Astrocyte of the hippocampus (primary cell): ENCODE data around the gene SUCLG1.

Source experiments
- DNase-seq: peaks from one replicate; pipeline ENCODE4 v3.0.0; 2011; ENCODE audit warnings: low read depth, low spot score

The SUCLG1 gene

DNA sequence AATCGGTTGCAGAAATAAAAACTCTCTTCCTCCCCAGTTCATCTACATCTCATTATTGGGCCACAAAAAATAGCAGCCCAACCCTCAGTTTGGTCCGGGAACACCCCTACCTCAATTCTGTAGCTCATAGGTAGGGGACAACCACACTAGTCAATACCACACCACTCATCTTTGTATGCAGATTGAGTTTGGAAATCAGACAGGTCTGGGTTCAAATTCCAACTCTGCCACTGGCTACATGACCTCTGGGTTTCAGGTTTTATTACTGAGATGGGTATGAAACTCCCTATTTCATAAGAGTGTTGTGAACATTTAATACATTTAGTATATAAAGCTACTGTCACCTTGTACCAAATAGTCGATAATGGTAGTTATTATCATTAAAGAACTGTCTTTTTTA is 2.2 kb upstream of the SUCLG1 start:
- no peak for DNase-seq

DNA sequence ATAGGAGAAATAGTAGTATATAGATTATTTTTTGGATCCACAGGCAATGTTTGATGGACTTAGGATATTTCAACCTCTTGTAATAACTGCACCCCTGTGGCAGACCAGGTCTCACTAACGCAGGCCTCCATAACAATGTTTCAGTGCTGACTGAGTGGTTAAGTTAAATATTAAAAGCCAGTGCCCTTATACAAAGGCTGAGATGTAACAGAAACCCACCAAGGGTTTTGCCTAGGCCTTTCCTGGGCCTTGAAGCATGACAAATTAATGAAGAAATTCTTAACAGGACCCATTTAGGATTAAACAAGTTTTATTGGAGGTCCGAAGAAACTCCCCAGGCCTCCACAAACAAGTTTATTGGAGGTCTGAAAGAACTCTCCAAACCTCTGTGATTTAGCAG is 1.6 kb upstream of the SUCLG1 start:
- DNase-seq, result no peak

DNA sequence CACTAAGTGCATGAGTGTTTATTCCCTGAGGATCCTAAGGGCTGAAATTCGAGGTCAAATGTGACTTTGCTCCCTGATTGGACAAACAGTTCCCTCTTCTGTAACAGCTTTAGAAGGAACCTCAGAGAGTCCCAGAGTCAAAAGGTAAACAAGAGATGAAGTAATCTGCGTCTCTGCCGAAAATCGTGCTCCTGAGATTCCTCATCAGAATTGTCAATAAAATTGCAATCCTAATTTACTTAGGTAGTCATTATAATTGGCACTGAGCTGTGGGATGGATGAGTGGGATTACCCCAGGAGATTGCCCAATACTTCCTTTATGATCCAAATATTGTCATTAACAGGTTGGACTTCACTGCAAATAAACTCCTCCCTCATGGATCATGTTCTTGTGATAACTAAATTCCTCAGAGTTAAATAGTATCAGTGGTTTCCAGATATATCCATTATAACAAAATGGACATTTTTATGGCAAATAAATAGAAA is 907 bp upstream of the SUCLG1 start:
- no peak for DNase-seq

DNA sequence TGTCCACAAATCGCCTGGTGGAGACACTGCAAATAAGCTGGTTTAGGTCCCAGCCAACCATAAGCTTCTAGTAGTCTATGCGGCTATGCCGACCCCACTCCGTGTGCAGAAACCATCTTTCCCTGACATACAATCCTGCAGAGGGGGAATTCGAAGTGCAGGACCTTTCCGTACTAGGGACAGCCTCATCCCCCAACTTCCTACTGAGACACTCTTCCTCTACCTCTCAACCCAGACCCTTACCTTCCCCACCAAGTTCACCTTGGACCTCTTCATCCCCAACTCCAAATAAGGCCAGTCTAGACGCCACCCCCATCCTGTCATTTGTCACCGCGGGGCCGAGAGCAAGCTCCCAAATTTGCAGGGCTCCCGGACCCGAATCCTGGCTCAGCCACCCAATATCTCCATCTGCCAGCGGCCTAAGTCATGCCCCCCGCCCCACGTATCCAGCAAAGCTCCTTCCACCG is 496 bp downstream of the SUCLG1 start:
- DNase-seq, result peak; percentile 30

DNA sequence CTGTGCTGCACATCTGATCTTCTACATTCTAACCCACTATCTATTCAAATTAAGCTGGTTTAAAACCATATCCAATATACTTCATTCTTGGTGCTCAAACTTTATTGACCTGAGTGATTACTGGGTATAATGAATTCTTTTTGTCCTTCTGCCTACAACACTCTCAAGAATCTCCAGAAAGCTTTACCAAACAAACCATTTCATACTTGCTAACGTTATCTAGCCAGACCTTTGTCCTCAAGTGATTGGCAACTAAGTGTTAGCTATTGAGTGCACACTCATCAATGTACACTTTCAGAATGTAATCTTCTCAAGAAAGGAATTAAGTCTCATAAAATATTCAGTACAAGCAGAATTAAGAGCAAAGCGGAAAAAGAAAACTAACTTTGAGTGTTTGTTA is 1.4 kb downstream of the SUCLG1 start:
- DNase-seq, result no peak

DNA sequence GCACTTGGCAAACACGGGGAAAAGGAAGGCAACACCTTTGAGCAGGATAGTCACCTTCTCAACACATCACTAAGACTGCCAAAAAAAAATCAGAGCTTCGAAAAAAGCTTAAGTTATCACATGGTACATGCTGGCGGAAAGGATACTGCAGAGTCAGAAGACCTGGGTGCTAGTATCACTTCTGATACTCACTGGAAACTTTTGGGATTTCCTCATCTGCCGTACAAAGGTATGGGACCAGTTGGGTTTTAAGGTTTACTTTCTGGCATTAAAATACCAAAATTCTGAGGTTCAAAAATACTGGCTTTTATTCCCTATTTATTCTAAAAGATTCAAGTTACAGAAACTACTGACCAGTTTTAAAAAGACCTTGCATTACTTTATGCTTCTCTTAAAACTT is 2.9 kb downstream of the SUCLG1 start:
- DNase-seq, result no peak

DNA sequence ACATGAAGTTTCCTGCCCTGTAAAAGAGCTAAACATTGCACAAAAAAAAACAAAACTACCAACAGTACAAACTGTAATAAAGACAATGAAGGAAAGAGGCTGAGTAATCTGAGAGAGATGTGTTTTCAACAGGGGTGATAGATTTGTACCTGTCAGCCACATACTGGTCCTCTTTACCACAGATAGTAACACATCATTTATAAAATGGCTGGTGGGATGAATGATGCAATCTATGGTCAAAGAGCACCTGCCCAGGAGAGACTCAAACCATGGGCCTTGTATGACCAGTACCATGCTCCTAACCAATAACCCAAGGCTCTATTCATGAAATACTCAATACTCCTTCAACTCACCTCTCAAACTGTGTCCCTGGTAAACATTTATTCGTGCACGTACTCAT is 4.5 kb downstream of the SUCLG1 start:
- DNase-seq, result no peak

DNA sequence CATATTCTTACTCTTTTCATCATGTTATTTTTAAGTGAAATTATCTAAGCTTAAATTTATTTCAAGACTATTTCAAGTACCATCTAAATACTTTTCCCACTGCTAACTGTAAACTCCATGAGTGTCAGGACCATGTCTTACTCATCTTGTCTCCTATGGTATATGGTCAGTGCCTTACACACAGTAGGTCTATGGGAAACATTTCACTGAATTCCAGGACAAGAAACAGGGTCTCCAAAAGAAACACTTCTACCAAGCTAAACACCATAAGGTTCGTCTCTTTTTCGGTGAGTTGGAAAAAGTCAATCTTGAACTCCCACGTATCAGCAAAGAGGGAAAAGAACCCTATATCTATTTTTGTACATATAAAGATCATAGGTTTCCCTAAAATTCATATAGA is 6.5 kb downstream of the SUCLG1 start:
- no peak for DNase-seq

DNA sequence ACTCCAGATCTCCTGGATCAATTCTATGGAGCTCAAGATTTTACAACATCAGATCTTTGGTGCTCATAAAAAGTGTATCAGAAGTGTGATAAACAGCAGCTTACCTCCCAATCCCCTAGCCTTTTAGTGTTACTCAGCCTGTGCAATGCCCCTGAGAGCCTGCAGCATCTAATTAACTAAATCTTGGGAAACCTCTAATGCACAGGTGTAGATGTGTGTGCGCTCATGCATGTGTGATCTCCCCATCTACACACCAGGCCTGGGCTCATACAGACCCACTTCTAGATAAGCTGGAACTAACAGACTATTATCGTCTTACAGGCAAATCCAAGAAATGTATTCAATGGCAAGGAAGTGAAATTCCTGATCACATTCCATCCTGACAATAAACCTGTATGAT is 7.5 kb downstream of the SUCLG1 start:
- DNase-seq, result no peak

DNA sequence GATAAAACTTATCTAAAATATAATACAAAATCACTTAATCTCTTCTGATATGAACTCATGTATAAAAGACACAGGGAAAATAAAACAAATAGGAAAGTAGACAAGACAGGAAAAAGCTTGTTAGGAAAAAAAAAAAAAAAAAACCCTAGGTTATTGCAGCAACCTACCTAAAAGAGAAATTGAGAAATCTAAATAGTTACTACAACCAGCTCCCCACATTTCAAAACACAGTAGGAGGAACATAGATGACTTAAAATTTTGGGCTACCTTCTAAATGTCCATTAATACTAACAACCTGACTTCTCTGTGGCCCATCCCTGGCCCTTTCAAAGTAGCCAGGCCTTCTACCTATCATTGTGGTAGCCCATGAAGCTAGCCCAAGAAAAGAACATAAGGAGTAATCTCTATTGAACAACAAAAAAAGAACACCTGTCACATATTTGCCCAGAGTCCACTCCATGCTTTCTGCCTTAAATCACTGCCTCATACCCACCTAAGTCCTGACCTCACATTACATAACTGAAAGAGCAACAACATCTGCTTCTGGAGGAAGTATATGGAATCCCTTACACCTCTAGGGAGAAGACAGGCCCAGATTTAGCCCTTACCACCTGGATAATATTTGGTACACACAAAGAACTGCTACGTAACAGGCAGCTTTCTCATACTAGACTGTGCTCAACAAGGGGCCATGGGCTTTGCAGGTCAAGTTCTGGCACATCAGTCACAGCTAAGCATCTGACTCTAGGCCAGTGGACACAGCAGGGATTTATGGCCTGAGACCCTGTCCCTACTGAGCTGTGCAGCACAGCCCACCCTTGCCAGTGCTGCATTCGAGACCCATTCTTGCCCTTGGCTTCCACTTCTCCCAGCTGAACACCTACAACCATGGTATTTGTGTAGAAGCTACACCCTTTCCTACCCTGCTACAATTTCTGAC is 8.5 kb downstream of the SUCLG1 start:
- no peak for DNase-seq

DNA sequence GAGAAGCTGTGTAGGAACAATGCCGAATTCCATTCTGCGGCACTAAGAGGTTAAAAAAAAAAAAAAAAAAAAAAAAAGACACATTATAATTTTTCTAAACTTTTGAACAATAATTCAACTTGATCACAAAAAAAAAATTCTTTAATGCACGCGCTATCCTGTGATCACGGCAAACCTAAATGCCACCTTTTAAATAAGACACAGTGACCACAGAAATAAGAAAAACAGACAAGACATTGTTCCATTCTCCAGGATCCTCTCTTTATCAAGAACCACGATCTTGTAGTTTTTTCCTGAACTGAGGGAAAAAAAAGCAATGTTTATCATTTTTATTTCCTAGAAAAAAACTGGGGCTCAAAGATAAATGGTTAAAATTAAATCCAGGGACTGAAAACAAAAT is 9.4 kb downstream of the SUCLG1 start:
- no peak for DNase-seq

DNA sequence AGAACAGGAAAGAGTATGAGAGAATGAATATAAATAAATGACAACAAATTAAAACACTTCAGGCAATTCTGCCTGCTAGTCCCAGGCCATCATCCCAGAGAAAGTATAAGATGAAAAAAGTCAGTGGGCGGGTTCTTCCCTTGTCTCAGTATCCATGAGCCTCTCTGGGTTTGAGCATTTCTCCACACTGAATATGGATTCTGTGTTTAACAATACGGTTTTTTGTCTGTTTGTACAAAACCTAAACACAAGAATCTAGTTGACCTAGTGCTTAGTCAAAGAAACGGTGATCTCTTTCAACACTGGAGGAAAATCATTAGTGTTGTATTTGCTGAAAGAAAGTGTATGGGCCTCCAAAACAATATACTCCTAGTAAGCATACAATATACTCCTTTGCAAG is 10.0 kb downstream of the SUCLG1 start:
- no peak for DNase-seq

DNA sequence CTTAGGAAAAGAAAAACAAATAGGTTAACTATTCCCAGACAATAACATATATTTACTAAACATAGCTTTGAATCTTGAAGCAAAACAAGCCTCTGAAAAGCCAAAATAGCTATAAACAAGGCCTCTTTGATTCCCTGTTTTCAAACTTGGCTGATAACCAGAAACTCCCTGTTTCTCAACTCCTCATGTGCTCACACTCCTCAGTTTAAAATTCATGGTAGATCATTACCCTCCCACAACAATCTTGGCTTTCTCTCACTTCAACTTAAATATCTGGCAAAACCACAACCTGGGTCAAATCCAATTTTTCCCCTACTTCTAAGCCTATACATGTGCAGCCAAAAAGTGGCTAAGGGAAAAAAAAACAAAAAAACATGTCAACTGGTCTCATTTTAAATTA is 15.6 kb downstream of the SUCLG1 start:
- peak; percentile 33 for DNase-seq

DNA sequence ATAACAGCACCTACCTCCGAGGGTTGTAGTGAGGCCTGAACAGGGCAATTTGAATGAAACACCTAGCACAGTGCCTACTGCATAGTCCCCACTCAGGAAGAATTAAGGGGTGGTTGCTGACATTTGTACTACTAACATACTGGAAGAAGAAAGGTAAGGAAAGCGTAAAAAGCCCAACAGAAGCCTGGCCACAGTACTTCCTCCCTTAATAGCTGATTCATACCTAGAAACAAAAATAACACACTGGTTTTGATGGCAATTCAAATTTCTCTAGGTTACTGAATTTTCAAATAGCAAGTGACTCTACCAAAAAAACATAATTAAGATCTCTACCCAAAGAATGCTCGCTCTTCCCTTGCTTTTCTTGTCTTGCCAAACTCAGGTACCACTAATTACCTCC is 16.2 kb downstream of the SUCLG1 start:
- DNase-seq, result no peak

DNA sequence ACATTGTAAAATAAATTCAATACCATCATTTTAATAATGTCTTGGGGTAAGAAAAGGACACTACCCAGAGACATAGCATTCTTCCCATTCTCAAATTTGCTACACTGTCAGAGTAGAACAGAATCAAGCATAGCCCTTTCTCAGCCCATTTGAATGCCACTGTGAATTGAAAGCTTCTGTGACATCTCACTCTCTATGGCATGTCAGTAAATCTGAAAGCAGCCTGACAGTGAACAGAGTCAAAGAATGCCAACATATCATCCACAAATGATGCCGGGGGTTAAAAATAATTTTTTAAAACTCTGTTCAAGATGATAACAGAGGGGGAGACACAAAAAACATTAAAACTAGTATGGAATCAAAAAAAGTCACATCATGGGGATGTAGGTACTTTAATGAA is 17.6 kb downstream of the SUCLG1 start:
- no peak for DNase-seq

DNA sequence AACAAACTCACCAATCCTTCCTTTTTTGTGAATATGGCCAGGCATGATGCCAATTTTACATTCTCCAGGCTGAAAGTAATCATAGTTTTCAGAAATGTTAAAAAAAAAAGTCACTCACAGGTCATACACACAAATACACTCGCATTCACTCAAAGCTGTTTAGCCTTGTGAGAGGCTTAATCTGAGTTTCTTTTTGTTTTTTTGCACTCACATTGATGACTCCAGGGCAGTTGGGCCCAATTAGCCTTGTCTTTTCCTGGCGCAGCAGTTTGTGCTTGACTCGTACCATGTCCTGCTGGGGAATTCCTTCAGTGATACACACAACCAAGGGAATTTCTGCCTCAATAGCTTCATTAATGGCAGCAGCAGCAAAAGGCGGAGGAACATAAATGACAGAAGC is 18.0 kb downstream of the SUCLG1 start:
- peak; percentile 32 for DNase-seq

DNA sequence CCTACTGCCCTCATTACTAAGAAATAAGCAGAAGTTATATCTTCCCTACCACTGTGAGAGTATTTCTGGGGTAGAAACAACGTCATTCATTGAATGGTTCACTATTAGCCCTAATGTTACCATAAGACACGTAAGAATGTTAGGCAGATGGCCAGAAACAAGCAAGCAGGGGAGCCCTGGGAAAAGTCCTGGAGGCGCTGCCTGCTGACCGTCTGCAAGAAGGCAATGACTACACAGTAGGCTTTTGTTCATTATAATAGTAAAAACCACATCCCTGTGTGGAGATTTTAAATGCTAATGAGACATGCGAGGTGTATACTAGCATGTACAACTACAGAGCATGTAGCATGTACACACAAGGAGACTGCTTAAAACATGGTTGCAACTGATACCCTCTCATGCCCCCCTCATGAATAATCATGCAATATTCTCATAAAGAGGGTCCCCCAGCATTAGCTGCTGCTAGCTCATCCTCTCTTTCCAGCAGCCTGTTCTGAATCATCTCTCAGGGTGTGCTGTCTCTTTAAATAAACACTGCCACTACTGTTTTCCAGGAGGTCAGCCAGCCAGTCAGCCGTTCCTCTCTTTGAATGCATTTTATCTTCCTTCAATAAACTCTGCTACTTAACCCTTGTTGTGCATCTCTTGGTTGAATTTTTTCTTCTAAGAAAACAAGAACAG is 23.6 kb downstream of the SUCLG1 start:
- DNase-seq, result peak; percentile 87

DNA sequence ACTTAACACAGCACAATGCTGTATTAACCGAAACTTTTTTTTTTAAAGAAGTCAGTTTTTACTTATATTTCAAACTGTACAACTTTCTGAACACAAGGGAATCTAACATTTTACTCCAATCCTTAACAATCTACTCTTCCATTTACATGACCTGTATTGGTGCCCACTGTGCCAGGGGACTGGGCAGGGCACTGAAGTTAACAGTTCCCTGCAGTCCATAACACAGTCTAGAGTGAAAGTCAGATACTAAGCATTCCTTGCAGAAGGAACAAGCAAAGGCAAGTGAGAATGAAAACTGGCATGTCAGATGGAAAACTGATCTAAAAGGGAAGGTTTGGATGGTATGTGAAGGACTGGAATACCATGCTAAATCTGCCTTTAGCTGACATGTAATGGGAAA is 29.8 kb downstream of the SUCLG1 start:
- no peak for DNase-seq

DNA sequence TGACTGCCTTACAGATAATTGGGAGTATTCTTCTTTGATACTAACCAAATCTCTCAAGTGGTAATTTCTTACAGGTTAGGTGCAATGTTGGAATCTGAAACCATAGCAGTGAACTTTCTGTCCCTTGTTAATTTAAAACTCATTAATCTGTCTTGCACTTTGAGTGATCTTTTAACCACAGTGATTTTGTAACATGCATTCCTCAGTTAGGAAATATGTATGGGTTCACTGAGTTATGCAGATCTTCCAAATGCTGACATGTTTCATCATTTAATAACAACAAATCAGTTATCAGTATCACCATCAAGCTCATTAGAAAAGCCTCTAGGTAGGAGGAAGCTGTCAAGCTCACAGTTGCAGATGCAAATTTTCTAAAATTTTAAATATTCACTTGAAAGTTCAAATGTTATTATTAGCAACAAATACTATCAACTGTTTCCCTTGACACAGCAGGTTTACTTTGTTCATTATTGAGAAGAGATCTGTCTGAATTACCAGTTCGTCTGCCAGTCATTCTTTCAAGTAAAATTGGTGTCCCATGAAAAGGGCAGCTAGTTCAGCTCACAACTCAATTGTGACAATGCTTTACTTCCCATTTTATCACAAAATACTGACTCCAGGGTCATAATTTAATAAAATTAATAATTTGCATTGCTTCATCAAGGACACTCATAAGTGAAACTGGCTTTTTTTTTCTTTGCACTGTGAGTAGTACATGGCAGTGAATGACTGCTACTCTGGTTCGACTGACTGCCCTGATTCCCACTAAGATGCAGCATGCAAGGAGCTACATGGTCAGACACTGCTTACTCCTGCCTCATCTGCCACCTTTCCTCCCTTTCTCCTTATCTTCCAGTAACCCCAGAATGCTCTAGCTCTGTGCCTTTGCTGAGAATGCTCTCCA is 31.6 kb downstream of the SUCLG1 start:
- peak; percentile 23 for DNase-seq

DNA sequence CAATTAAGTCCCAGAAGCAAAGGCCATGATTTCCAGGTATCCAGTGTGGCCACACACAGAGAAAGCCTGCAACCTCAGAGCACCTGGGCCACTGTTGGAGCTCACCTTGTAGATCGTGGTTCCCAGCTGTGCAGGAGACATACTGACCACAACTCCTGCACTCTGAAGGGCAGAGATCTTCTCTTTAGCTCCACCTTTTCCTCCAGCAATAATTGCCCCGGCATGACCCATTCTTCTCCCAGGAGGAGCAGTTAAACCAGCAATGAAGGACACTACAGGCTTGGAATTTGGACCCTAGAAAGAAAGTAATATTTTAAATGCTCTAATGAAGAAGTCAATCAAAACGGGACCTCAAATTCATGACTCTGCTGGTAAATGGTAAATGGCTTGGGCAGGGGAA is 33.8 kb downstream of the SUCLG1 start:
- DNase-seq, result no peak

DNA sequence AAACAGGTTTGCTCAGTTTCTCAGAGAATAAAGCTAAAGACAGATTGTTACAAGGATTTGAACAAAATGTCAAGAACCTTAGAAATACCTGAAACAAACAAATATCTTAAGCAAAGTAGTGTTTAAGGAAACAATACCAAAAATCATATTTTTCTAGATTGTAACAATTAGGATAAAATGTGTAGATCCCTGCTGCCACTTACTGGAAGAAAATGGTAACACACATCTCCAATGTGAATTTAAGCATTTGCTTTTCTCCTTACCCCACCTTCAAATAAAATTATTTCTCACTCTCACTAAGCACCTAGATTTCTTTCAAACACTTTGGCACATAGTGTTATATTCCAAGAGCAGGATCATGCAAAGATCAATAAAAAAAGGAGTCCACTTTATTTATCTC is 34.9 kb downstream of the SUCLG1 start:
- no peak for DNase-seq

DNA sequence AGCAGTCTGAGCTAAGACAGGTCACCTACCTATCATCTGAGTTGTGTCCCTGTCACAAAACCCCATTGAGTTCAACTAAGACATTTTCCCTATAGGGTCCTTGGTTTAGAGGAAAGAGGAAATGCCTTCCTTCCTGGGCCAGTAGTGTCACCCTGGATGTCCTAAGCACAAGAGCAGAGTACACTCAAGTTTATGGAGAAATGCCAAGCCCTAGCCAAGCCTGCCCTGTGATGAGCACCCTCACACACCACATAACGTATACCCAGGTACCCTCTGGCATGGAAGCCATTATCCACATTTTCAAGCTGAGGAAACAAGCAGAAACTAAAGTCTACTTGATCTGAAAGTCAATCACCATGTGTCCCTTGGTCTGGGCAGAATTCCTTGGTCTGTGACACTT is 37.3 kb downstream of the SUCLG1 start:
- DNase-seq, result no peak
